NCI-H524 (cell line): ENCODE data around the gene CDH23.

Source experiments
- DNase-seq, 2 experiments: peaks; one replicate each; lab custom pipeline; 2025; lab: John Stamatoyannopoulos, UW

Gene CDH23

GRCh38 chr10:71799608-71800453 is 403.1 kb downstream of the CDH23 start:
- DNase-seq: no peak

- DNase-seq: no peak
These were observed 404.6 kb downstream of the CDH23 start for GRCh38 chr10:71801361-71801760.

DNA sequence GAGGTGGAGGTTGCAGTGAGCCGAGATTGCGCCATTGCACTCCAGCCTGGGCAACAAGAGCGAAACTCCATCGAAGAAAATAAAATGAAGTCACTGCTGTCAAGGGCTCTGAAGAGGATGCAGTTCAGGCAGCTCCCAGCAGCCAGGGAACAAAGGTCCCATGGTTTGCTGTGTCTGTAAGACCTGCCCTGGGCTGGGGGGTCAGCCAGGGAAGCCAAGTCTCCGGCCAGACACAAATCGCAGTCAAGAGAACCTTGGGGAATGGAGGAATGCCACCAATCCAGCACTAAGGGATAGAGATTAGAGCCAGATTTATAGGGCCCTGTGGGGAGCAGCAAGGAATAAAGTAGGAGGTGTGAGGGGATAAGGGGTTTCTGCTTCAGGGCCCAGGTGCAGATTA is 405.5 kb downstream of the CDH23 start:
- no peak for DNase-seq

DNA sequence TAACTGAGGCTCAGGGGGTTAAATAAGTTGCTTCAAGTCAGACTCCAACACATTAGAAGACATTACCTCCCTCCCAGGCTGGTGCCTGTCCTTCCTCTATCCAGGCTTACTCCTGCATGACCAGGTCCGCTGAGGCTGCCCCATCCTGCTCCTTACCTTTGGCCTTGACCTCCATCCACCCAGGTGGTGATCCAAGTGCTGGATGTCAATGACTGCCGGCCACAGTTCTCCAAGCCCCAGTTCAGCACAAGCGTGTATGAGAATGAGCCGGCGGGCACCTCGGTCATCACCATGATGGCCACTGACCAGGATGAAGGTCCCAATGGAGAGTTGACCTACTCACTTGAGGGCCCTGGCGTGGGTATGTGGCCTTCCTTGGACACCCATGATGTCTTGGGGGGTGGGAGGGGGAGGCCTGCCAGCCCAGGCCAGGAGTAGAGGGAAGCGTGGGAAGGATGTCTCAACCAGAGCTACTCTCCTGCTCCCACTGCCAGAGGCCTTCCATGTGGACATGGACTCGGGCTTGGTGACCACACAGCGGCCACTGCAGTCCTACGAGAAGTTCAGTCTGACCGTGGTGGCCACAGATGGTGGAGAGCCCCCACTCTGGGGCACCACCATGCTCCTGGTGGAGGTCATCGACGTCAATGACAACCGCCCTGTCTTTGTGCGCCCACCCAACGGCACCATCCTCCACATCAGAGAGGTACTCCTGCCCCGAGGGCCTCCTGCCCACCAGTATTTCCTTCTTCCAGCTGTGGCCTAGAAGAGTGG is 406.2 kb downstream of the CDH23 start:
- DNase-seq: no peak

GRCh38 chr10:71804077-71804476 is 407.4 kb downstream of the CDH23 start:
- peak in 1 of 2 experiments; percentile 20 for DNase-seq

DNA sequence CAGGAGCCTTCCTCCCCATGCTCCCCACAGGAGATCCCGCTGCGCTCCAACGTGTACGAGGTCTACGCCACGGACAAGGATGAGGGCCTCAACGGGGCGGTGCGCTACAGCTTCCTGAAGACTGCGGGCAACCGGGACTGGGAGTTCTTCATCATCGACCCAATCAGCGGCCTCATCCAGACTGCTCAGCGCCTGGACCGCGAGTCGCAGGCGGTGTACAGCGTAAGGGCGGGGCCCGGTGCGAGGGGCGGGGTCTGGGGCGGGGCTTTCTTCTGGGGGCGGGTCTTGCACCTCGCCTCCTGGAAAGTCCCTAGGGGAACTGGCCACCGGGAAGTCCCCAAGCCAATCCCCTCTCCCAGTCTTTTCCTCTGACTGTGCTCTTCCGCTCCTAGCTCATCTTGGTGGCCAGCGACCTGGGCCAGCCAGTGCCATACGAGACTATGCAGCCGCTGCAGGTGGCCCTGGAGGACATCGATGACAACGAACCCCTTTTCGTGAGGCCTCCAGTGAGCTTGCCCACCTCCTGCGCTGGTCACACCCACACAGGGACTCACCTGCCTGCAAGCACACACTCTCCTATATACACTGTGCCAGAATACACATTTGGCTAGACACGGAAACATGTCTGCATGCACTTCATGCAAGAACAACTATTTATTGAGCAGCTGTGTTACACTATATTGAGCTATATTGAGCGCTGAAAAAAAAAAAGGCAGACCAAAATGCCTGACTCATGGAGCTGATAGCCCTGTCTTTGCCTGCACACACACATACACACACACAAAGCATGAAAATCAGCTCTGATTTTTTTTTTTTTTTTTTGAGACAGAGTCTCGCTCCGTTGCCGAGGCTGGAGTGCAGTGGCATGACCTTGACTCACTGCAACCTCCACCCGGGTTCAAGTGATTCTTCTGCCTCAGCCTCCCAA is 409.3 kb downstream of the CDH23 start:
- DNase-seq: no peak

- DNase-seq: no peak
These were observed 410.2 kb downstream of the CDH23 start for GRCh38 chr10:71806704-71807556.

DNA sequence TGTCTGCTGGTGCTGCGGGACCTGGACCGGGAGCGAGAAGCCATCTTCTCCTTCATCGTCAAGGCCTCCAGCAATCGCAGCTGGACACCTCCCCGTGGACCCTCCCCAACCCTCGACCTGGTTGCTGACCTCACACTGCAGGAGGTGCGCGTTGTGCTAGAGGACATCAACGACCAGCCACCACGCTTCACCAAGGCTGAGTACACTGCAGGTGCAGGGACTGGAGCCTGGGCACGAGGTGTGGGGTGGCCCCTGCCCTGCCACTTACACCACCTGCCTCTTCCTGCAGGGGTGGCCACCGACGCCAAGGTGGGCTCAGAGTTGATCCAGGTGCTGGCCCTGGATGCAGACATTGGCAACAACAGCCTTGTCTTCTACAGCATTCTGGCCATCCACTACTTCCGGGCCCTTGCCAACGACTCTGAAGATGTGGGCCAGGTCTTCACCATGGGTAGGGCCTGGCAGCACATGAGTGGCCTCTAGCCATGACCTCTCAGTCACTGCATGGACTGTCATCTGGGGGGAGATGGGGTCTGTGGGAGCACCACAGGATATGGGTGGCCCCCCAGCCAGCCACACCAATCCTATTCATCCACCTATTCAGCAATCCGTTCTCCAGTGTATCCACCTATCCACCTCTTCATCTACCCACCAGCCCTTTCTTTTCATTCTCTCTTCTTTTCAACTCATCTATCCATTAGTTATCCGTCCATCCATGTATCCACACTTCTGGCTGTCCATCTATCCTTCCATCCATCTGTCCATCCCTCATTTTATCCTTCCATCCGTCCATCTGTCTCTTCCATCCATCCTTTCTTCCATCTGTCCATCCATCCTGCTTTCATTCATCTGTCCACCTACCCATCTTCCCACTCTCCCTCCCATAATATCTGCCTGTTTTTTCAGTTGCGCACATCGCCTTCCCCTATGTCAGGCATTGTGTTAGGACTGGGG is 411.1 kb downstream of the CDH23 start:
- no peak for DNase-seq

DNA sequence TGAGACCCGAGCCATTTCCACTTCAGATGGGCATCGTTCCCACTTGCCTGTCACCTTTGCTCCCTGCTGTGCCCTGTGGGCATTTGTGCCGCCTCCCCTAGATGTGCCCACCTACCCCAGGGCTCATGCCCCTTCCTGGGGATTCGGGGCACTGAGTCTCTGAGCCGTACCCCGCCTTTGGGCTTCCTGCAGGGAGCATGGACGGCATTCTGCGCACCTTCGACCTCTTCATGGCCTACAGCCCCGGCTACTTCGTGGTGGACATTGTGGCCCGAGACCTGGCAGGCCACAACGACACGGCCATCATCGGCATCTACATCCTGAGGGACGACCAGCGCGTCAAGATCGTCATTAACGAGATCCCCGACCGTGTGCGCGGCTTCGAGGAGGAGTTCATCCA is 412.9 kb downstream of the CDH23 start:
- DNase-seq: no peak

DNA sequence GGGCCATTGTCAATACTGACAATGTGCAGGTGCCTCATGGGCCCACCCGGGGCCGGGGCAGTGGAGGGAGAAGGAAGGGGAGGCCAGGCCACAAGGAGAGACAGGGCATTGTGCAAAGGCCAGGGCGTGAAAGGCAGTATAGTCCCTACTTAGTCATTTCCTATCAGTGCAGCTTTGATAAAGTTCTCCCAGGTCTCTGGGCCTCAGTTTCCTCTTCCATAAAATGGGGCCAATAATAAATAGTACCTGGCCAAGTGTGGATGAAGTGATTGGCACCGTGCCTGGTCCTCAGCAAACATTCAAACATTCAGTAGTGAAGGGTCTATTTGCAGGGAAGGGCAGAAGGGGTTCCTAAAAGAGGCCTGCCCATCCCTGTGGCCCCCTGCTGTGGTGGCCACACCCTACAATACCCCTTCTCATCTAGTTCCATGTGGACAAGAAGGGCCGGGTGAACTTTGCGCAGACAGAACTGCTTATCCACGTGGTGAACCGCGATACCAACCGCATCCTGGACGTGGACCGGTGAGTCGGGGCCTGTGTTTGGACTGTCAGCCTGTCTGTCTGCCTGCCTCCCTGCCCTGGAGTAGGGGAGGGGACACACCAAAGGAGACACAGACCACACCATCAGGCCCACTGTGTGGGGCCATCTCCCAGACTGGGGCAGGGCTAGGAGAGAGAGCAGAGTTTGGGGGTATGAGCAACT is 413.5 kb downstream of the CDH23 start:
- no peak for DNase-seq

GRCh38 chr10:71811351-71811750 is 414.6 kb downstream of the CDH23 start:
- no peak for DNase-seq

GRCh38 chr10:71812016-71812912 is 415.5 kb downstream of the CDH23 start:
- DNase-seq: peak in 1 of 2 experiments; percentile 22

- DNase-seq: no peak
These were observed 416.3 kb downstream of the CDH23 start for GRCh38 chr10:71812913-71813590.

DNA sequence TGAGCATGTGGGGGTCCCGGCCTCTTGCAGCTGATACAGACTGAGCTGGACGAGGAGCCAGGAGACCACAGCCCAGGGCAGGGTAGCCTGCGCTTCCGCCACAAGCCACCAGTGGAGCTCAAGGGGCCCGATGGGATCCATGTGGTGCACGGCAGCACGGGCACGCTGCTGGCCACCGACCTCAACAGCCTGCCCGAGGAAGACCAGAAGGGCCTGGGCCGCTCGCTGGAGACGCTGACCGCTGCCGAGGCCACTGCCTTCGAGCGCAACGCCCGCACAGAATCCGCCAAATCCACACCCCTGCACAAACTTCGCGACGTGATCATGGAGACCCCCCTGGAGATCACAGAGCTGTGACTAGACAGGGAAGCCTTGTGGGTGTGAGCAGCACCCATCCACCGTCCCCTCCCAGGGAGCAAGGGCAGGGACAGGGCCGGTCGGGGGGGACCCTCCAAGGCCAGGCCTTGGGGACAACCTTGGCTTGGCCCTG is 418.2 kb downstream of the CDH23 start:
- no peak for DNase-seq

GRCh38 chr10:71815515-71816130 is 418.9 kb downstream of the CDH23 start:
- no peak for DNase-seq

DNA sequence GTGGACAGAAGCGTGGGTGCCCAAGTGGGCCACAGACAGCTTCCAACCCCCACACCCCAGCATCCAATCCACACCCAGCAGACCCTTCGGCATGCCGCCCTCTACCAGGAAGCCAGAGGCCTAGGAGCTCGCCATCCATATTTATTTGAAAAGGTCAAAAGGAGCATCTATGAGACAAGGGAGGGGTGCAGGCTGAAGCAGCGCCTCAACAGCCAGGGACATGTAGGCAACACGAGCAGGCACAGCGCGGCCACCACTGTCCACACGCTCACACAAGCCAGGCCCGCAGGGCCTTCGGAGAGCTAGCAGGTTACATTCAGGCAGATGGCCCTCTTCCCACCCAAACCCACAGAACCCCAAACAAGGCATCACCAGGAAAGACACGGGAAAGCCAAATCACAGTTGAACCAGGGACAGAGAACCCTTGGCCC is 419.7 kb downstream of the CDH23 start:
- no peak for DNase-seq
